ENCODE measurements around the gene GALR1. TPM values are rescaled to one million over a fixed set of nuclear protein-coding genes. Genes with fewer than 3 reads are reported as not detected.
A peak's percentile ranks its signal among the peaks of the same experiment; 100 is the strongest.

Gene GALR1
- total RNA-seq, 5 donors from 2014 or later (not counting 1 experiment from before 2014, with no cell fraction given): not detected

- DNase-seq (no peak), ATAC-seq (replicated peaks in 1 of 4) (no peak)
- H3K4me3 ChIP-seq (ENCODE audit: control insufficient read depth in 1 of 2, extremely low read depth in 1 of 2, low read length in 1 of 2): no peak overlapping the region
- no peak overlapping the region for H3K27ac ChIP-seq (ENCODE audit: low read length)
- 100% methylated on average over 3 of the region's 10 CpGs for WGBS (ENCODE audit: insufficient coverage)
- H3K27me3 Mint-ChIP-seq: peaks cover 0 to 3% of the 10 kb centered on the region in 2 donors
- peaks cover 45 to 50% (median 47%) of the 10 kb centered on the region in 3 donors for H3K4me1 Mint-ChIP-seq
- peaks cover 0 to 6% of the 10 kb centered on the region in 2 experiments for H3K27me3 ChIP-seq (replicated peaks in 1 of 2; ENCODE audit: control insufficient read depth in 2 of 2, extremely low read depth in 1 of 2, insufficient read depth in 2 of 2, low read length in 1 of 2)
- ChIA-PET CTCF (interaction anchor here (0.7 to 1.6 kb wide), 2 partner anchors 85 to 128 kb away, joined by 3 to 5 read pairs; no protein-coding TSS in a partner anchor), POLR2A (no interaction called here)
- H3K36me3 ChIP-seq (ENCODE audit: control insufficient read depth in 2 of 2, extremely low read depth in 1 of 2, insufficient read depth in 1 of 2, low read length in 1 of 2): no peaks in the 10 kb centered on the region
- H3K36me3 Mint-ChIP-seq: no peaks in the 10 kb centered on the region
- H3K9me3 ChIP-seq: no peaks in the 10 kb centered on the region
- no peak overlapping the region for H3K4me3 Mint-ChIP-seq
- H3K27ac Mint-ChIP-seq: no peak overlapping the region
- H3K9me3 Mint-ChIP-seq: no peaks in the 10 kb centered on the region
- peaks cover 9 to 36% of the 10 kb centered on the region in 2 experiments for H3K4me1 ChIP-seq (ENCODE audit: control insufficient read depth in 1 of 2, extremely low read depth in 1 of 2, insufficient read depth in 2 of 2, low read length in 2 of 2)
Measured at GRCh38 chr18:77206676-77207374, 42.8 kb upstream of the GALR1 start.

GRCh38 chr18:77207540-77207939, 42.1 kb upstream of the GALR1 start:
- H3K4me3 ChIP-seq (ENCODE audit: control insufficient read depth in 1 of 2, extremely low read depth in 1 of 2, low read length in 1 of 2): no peak overlapping the region
- POLR2A ChIA-PET: interaction anchor here (0.5 to 0.7 kb wide), 2 partner anchors 13 to 82 kb away, joined by 3 read pairs; no protein-coding TSS in a partner anchor
- Mint-ChIP-seq H3K36me3 (no peaks in the 10 kb centered on the region), H3K9me3 (no peaks in the 10 kb centered on the region), H3K27ac (peak overlapping the region; percentile 88 to 89), H3K4me1 (peaks cover 47 to 52% (median 48%) of the 10 kb centered on the region in 3 donors), H3K4me3 (peak overlapping the region; percentile 64 to 71 (median 69)), H3K27me3 (peaks cover 0 to 3% of the 10 kb centered on the region in 2 donors)
- DNase-seq (peak in 34 of 35 experiments; percentile 22 to 77 (median 55)), ATAC-seq (replicated peaks in 1 of 4) (peak; percentile 76 to 91 (median 88))
- peaks cover 9 to 36% of the 10 kb centered on the region in 2 experiments for H3K4me1 ChIP-seq (ENCODE audit: control insufficient read depth in 1 of 2, extremely low read depth in 1 of 2, insufficient read depth in 2 of 2, low read length in 2 of 2)
- CTCF ChIA-PET: interaction anchor here (0.7 to 1.6 kb wide), 3 partner anchors 10 to 129 kb away, joined by 3 to 5 read pairs (median 5); no protein-coding TSS in a partner anchor
- H3K27me3 ChIP-seq (replicated peaks in 1 of 2; ENCODE audit: control insufficient read depth in 2 of 2, extremely low read depth in 1 of 2, insufficient read depth in 2 of 2, low read length in 1 of 2): peaks cover 0 to 2% of the 10 kb centered on the region in 2 experiments
- no peaks in the 10 kb centered on the region for H3K36me3 ChIP-seq (ENCODE audit: control insufficient read depth in 2 of 2, extremely low read depth in 1 of 2, insufficient read depth in 1 of 2, low read length in 1 of 2)
- whole genome bisulfite sequencing (ENCODE audit: insufficient coverage): 65% methylated on average over 8 of the region's 10 CpGs
- H3K9me3 ChIP-seq: no peaks in the 10 kb centered on the region
- H3K27ac ChIP-seq (ENCODE audit: low read length): no peak overlapping the region

- H3K36me3 Mint-ChIP-seq: no peaks in the 10 kb centered on the region
- WGBS (ENCODE audit: insufficient coverage): no CpG with 5 or more reads among the region's 4 CpGs
- no peaks in the 10 kb centered on the region for H3K9me3 Mint-ChIP-seq
- Histone ChIP-seq H3K36me3 (ENCODE audit: control insufficient read depth in 2 of 2, extremely low read depth in 1 of 2, insufficient read depth in 1 of 2, low read length in 1 of 2) (no peaks in the 10 kb centered on the region), H3K4me3 (ENCODE audit: control insufficient read depth in 1 of 2, extremely low read depth in 1 of 2, low read length in 1 of 2) (peak overlapping the region; percentile 42 to 49), H3K4me1 (ENCODE audit: control insufficient read depth in 1 of 2, extremely low read depth in 1 of 2, insufficient read depth in 2 of 2, low read length in 2 of 2) (peaks cover 9 to 36% of the 10 kb centered on the region in 2 experiments), H3K27ac (ENCODE audit: low read length) (peak overlapping the region; percentile 85), H3K27me3 (replicated peaks in 1 of 2; ENCODE audit: control insufficient read depth in 2 of 2, extremely low read depth in 1 of 2, insufficient read depth in 2 of 2, low read length in 1 of 2) (no peaks in the 10 kb centered on the region), H3K9me3 (no peaks in the 10 kb centered on the region)
- DNase-seq: peak in 11 of 35 experiments; percentile 4 to 68 (median 11)
- H3K4me3 Mint-ChIP-seq: peak overlapping the region; percentile 80 to 91 (median 87)
- CTCF ChIA-PET: interaction anchor here (0.6 to 1.8 kb wide), 4 partner anchors 9 to 205 kb away, joined by 3 to 6 read pairs (median 4); no protein-coding TSS in a partner anchor
- H3K4me1 Mint-ChIP-seq: peaks cover 47 to 52% (median 48%) of the 10 kb centered on the region in 3 donors
- peak; percentile 68 to 80 (median 72) for ATAC-seq (replicated peaks in 1 of 4)
- POLR2A ChIA-PET: interaction anchor here in 1 of 2 donors (0.6 kb wide), 1 partner anchor 123 kb away, joined by 5 read pairs; no protein-coding TSS in a partner anchor
- peak overlapping the region; percentile 97 to 98 for H3K27ac Mint-ChIP-seq
- H3K27me3 Mint-ChIP-seq: no peaks in the 10 kb centered on the region
Measured at GRCh38 chr18:77208964-77209363, 40.7 kb upstream of the GALR1 start.

- POLR2A ChIA-PET: interaction anchor here in 1 of 2 donors (0.6 kb wide), 1 partner anchor 124 kb away, joined by 5 read pairs; no protein-coding TSS in a partner anchor
- Mint-ChIP-seq H3K27me3 (peaks cover 0 to 3% of the 10 kb centered on the region in 2 donors), H3K27ac (peak overlapping the region; percentile 97 to 98), H3K4me3 (peak overlapping the region; percentile 80 to 91 (median 87)), H3K36me3 (no peaks in the 10 kb centered on the region), H3K4me1 (peaks cover 47 to 52% (median 48%) of the 10 kb centered on the region in 3 donors), H3K9me3 (no peaks in the 10 kb centered on the region)
- peak overlapping the region; percentile 85 for H3K27ac ChIP-seq (ENCODE audit: low read length)
- no peaks in the 10 kb centered on the region for H3K36me3 ChIP-seq (ENCODE audit: control insufficient read depth in 2 of 2, extremely low read depth in 1 of 2, insufficient read depth in 1 of 2, low read length in 1 of 2)
- no peaks in the 10 kb centered on the region for H3K27me3 ChIP-seq (replicated peaks in 1 of 2; ENCODE audit: control insufficient read depth in 2 of 2, extremely low read depth in 1 of 2, insufficient read depth in 2 of 2, low read length in 1 of 2)
- DNase-seq: no peak
- 96% methylated on average over 8 of the region's 12 CpGs for WGBS (ENCODE audit: insufficient coverage)
- no peaks in the 10 kb centered on the region for H3K9me3 ChIP-seq
- no peak for ATAC-seq (replicated peaks in 1 of 4)
- H3K4me3 ChIP-seq (ENCODE audit: control insufficient read depth in 1 of 2, extremely low read depth in 1 of 2, low read length in 1 of 2): no peak overlapping the region
- CTCF ChIA-PET: interaction anchor here (0.5 to 1.8 kb wide), 5 partner anchors 22 to 497 kb away, joined by 3 to 7 read pairs (median 5); no protein-coding TSS in a partner anchor
- peaks cover 9 to 36% of the 10 kb centered on the region in 2 experiments for H3K4me1 ChIP-seq (ENCODE audit: control insufficient read depth in 1 of 2, extremely low read depth in 1 of 2, insufficient read depth in 2 of 2, low read length in 2 of 2)
Measured at GRCh38 chr18:77209587-77209986, 40.1 kb upstream of the GALR1 start.

GRCh38 chr18:77210249-77210648, 39.4 kb upstream of the GALR1 start:
- H3K4me1 Mint-ChIP-seq: peaks cover 47 to 52% (median 48%) of the 10 kb centered on the region in 3 donors
- peaks cover 9 to 36% of the 10 kb centered on the region in 2 experiments for H3K4me1 ChIP-seq (ENCODE audit: control insufficient read depth in 1 of 2, extremely low read depth in 1 of 2, insufficient read depth in 2 of 2, low read length in 2 of 2)
- ATAC-seq (replicated peaks in 1 of 4) (no peak), DNase-seq (no peak)
- no peaks in the 10 kb centered on the region for H3K36me3 ChIP-seq (ENCODE audit: control insufficient read depth in 2 of 2, extremely low read depth in 1 of 2, insufficient read depth in 1 of 2, low read length in 1 of 2)
- peak overlapping the region in 2 of 3 donors; percentile 31 to 80 for H3K4me3 Mint-ChIP-seq
- H3K9me3 Mint-ChIP-seq: no peaks in the 10 kb centered on the region
- no peaks in the 10 kb centered on the region for H3K36me3 Mint-ChIP-seq
- H3K4me3 ChIP-seq (ENCODE audit: control insufficient read depth in 1 of 2, extremely low read depth in 1 of 2, low read length in 1 of 2): no peak overlapping the region
- CTCF ChIA-PET: interaction anchor here (0.5 to 0.9 kb wide), 4 partner anchors 70 to 497 kb away, joined by 3 to 5 read pairs (median 4); no protein-coding TSS in a partner anchor
- peak overlapping the region; percentile 46 to 79 for H3K27ac Mint-ChIP-seq
- POLR2A ChIA-PET: interaction anchor here in 1 of 2 donors (0.6 kb wide), 1 partner anchor 96 kb away, joined by 3 read pairs; no protein-coding TSS in a partner anchor
- H3K27me3 Mint-ChIP-seq: peaks cover 0 to 3% of the 10 kb centered on the region in 2 donors
- WGBS (ENCODE audit: insufficient coverage): 53% methylated on average over 7 of the region's 7 CpGs
- no peaks in the 10 kb centered on the region for H3K9me3 ChIP-seq
- peak overlapping the region; percentile 85 for H3K27ac ChIP-seq (ENCODE audit: low read length)
- H3K27me3 ChIP-seq (replicated peaks in 1 of 2; ENCODE audit: control insufficient read depth in 2 of 2, extremely low read depth in 1 of 2, insufficient read depth in 2 of 2, low read length in 1 of 2): no peaks in the 10 kb centered on the region

GRCh38 chr18:77218642-77219041, 31.0 kb upstream of the GALR1 start:
- Mint-ChIP-seq H3K27me3 (peaks cover 3 to 4% of the 10 kb centered on the region in 2 donors), H3K36me3 (no peaks in the 10 kb centered on the region), H3K4me3 (no peak overlapping the region), H3K4me1 (peaks cover 0 to 7% (median 4%) of the 10 kb centered on the region in 3 donors), H3K27ac (no peak overlapping the region), H3K9me3 (no peaks in the 10 kb centered on the region)
- Histone ChIP-seq H3K9me3 (no peaks in the 10 kb centered on the region), H3K4me1 (ENCODE audit: control insufficient read depth in 1 of 2, extremely low read depth in 1 of 2, insufficient read depth in 2 of 2, low read length in 2 of 2) (peaks cover 0 to 16% of the 10 kb centered on the region in 2 experiments), H3K27me3 (replicated peaks in 1 of 2; ENCODE audit: control insufficient read depth in 2 of 2, extremely low read depth in 1 of 2, insufficient read depth in 2 of 2, low read length in 1 of 2) (no peaks in the 10 kb centered on the region), H3K36me3 (ENCODE audit: control insufficient read depth in 2 of 2, extremely low read depth in 1 of 2, insufficient read depth in 1 of 2, low read length in 1 of 2) (no peaks in the 10 kb centered on the region), H3K4me3 (ENCODE audit: control insufficient read depth in 1 of 2, extremely low read depth in 1 of 2, low read length in 1 of 2) (no peak overlapping the region), H3K27ac (ENCODE audit: low read length) (no peak overlapping the region)
- DNase-seq: peak in 1 of 35 experiments; percentile 11
- CTCF ChIA-PET: interaction anchor here in 1 of 2 donors (1.6 kb wide), 1 partner anchor 10 kb away, joined by 5 read pairs; no protein-coding TSS in a partner anchor
- 61% methylated on average over 4 of the region's 4 CpGs for WGBS (ENCODE audit: insufficient coverage)
- peak in 1 of 4 experiments; percentile 12 for ATAC-seq (replicated peaks in 1 of 4)
- POLR2A ChIA-PET: no interaction called here

All from T-cell (primary cell).